ENCODE measurements around the gene ATRNL1.

ATRNL1 gene

GRCh38 chr10:115985786-115986185 is 892.6 kb downstream of the ATRNL1 start:
- CTCF ChIA-PET: no interaction called here
- POLR2A ChIA-PET: no interaction called here
- TF ChIP-seq FOXK2 (IDR thresholded peaks at IDR 0.05) (no peak), BHLHE40 (IDR thresholded peaks at IDR 0.05; ENCODE audit: borderline replicate concordance) (no peak), ELF4 (IDR thresholded peaks at IDR 0.05) (no peak), HDGF (IDR thresholded peaks at IDR 0.05; ENCODE audit: borderline replicate concordance) (no peak), FOXM1 (IDR thresholded peaks at IDR 0.05; ENCODE audit: borderline replicate concordance) (no peak)
- DNase-seq (ENCODE audit: extremely low spot score): no peak

DNA sequence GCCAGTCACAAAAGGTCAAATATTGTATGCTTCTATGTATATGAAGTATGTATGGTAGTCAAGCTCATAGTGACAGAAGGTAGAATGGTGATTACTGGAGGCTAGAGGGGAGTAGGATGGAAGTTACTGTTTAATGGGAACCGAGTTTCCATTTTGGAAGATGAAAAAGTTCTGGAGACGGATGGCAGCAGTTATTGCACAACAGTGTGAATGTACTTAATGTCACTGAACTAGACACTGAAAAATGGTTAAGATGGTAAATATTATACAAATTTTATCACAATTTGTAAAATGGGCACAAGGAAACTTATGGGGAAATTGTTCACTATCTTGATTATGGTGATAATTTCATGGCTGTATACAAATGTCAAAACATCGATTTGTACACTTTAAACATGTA is 895.2 kb downstream of the ATRNL1 start:
- DNase-seq (ENCODE audit: extremely low spot score): no peak
- CTCF ChIA-PET: no interaction called here
- POLR2A ChIA-PET: no interaction called here
- TF ChIP-seq ZNF384 (IDR thresholded peaks at IDR 0.05) (no peak), NFRKB (IDR thresholded peaks at IDR 0.05) (no peak), CTBP1 (IDR thresholded peaks at IDR 0.05; ENCODE audit: borderline replicate concordance) (no peak), BHLHE40 (IDR thresholded peaks at IDR 0.05; ENCODE audit: borderline replicate concordance) (no peak), ELF4 (IDR thresholded peaks at IDR 0.05) (no peak), SP1 (IDR thresholded peaks at IDR 0.05) (no peak), LEF1 (IDR thresholded peaks at IDR 0.05; ENCODE audit: borderline replicate concordance) (no peak), SUZ12 (IDR thresholded peaks at IDR 0.05) (no peak), HDGF (IDR thresholded peaks at IDR 0.05; ENCODE audit: borderline replicate concordance) (no peak)

GRCh38 chr10:115989621-115990020 is 896.5 kb downstream of the ATRNL1 start:
- TF ChIP-seq ELF4 (IDR thresholded peaks at IDR 0.05): no peak
- TF ChIP-seq ARNT (IDR thresholded peaks at IDR 0.05): no peak
- no peak for TF ChIP-seq PKNOX1 (IDR thresholded peaks at IDR 0.05)
- TF ChIP-seq HDGF (IDR thresholded peaks at IDR 0.05; ENCODE audit: borderline replicate concordance): no peak
- no peak for TF ChIP-seq CTBP1 (IDR thresholded peaks at IDR 0.05; ENCODE audit: borderline replicate concordance)
- TF ChIP-seq FOXK2 (IDR thresholded peaks at IDR 0.05): no peak
- no peak for TF ChIP-seq FOXA1 (IDR thresholded peaks at IDR 0.05)
- no peak for TF ChIP-seq L3MBTL2 (conservative IDR thresholded peaks at IDR 0.05)
- TF ChIP-seq TARDBP (IDR thresholded peaks at IDR 0.05): no peak
- TF ChIP-seq BHLHE40 (IDR thresholded peaks at IDR 0.05; ENCODE audit: borderline replicate concordance): no peak
- TF ChIP-seq ZNF384 (IDR thresholded peaks at IDR 0.05): no peak
- no peak for TF ChIP-seq NFRKB (IDR thresholded peaks at IDR 0.05)
- no peak for TF ChIP-seq SP1 (IDR thresholded peaks at IDR 0.05)
- no peak for TF ChIP-seq FOXM1 (IDR thresholded peaks at IDR 0.05; ENCODE audit: borderline replicate concordance)
- no peak for TF ChIP-seq SUZ12 (IDR thresholded peaks at IDR 0.05)
- TF ChIP-seq LEF1 (IDR thresholded peaks at IDR 0.05; ENCODE audit: borderline replicate concordance): no peak
- DNase-seq (ENCODE audit: extremely low spot score): no peak
- POLR2A ChIA-PET: no interaction called here

DNA sequence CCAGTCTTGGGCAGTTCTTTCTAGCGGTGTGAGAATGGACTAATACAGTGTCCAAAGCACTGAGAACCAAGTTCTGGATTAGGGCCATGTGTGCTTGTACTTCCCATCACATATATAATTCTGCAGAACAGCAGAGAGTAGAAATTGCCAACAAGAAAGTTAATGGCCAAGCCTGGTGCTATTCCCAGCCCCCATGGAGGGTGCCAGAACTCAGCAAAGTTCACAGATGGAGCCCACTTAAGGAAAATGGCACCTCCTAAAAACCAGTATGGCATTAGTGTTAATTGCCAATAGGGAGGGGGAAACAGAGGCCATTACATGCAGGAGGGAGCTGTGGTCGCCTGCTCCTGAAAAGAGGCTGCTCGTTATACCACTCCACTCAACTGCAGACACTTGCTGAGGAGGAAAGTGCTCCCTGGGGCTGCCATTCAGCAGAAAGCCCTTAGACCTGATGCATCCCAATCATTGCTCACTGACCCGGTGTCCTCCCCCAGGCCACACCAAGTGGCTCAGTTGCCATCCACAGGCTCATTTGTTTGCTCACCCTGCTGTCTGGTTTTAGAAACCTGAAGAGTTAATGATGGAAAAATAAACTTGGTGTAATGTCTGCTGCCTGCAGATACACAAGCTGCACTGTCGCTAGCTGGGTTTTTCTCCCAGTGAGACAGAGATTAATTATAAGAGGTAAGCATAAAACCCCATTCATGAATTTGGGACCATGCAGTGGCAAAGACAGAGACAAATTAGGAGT is 899.2 kb downstream of the ATRNL1 start:
- TF ChIP-seq SUZ12 (IDR thresholded peaks at IDR 0.05) (no peak), ZNF384 (IDR thresholded peaks at IDR 0.05) (no peak), ARNT (IDR thresholded peaks at IDR 0.05) (no peak), HDGF (IDR thresholded peaks at IDR 0.05; ENCODE audit: borderline replicate concordance) (no peak), ELF4 (IDR thresholded peaks at IDR 0.05) (no peak), FOXA1 (IDR thresholded peaks at IDR 0.05) (no peak), NFRKB (IDR thresholded peaks at IDR 0.05) (no peak), FOXM1 (IDR thresholded peaks at IDR 0.05; ENCODE audit: borderline replicate concordance) (no peak), PKNOX1 (IDR thresholded peaks at IDR 0.05) (no peak), CTBP1 (IDR thresholded peaks at IDR 0.05; ENCODE audit: borderline replicate concordance) (no peak), L3MBTL2 (conservative IDR thresholded peaks at IDR 0.05) (no peak), LEF1 (IDR thresholded peaks at IDR 0.05; ENCODE audit: borderline replicate concordance) (no peak), SP1 (IDR thresholded peaks at IDR 0.05) (no peak), BHLHE40 (IDR thresholded peaks at IDR 0.05; ENCODE audit: borderline replicate concordance) (no peak), TARDBP (IDR thresholded peaks at IDR 0.05) (no peak), FOXK2 (IDR thresholded peaks at IDR 0.05) (no peak)
- ChIA-PET CTCF (no interaction called here), POLR2A (no interaction called here)
- no peak for DNase-seq (ENCODE audit: extremely low spot score)

More at GRCh38 chr10:115989621-115990020, 896.5 kb downstream of the ATRNL1 start:
- CTCF ChIA-PET: no interaction called here

GRCh38 chr10:115996031-115996430 is 902.9 kb downstream of the ATRNL1 start:
- ChIA-PET POLR2A (no interaction called here), CTCF (interaction anchor here (0.5 kb wide), 1 partner anchor 390 kb away, joined by 3 read pairs; no protein-coding TSS in a partner anchor)

More at GRCh38 chr10:115996031-115996430, 902.9 kb downstream of the ATRNL1 start:
- no peak for TF ChIP-seq CTBP1 (IDR thresholded peaks at IDR 0.05; ENCODE audit: borderline replicate concordance)
- TF ChIP-seq ARNT (IDR thresholded peaks at IDR 0.05): no peak
- TF ChIP-seq PKNOX1 (IDR thresholded peaks at IDR 0.05): no peak
- TF ChIP-seq ELF4 (IDR thresholded peaks at IDR 0.05): no peak
- no peak for TF ChIP-seq SUZ12 (IDR thresholded peaks at IDR 0.05)
- TF ChIP-seq FOXK2 (IDR thresholded peaks at IDR 0.05): no peak
- TF ChIP-seq L3MBTL2 (conservative IDR thresholded peaks at IDR 0.05): no peak
- TF ChIP-seq ZNF384 (IDR thresholded peaks at IDR 0.05): no peak
- DNase-seq (ENCODE audit: extremely low spot score): no peak
